SJCRH30 (cell line): ENCODE data around the gene JAM2. TPM values are rescaled to one million over a fixed set of nuclear protein-coding genes. Genes with fewer than 3 reads are reported as not detected.
A peak's percentile ranks its signal among the peaks of the same experiment; 100 is the strongest.
"Not testable (repeated sequence)": the region's sequence is repeated elsewhere in the genome, so short reads cannot be mapped to it uniquely, and the experiment has no call there.

ENCODE experiments used
- DNase-seq, 2 experiments: peaks; one replicate each; pipeline ENCODE4 v3.0.0-alpha.2; 2015 to 2020
- H3K27ac ChIP-seq: fragments of 250-450 bp; sonication (Bioruptor Pico); 2 replicates; pipeline ENCODE4 v1.5.1; 2020; ENCODE audit warnings: mild to moderate bottlenecking, moderate library complexity
- H3K27me3 ChIP-seq: fragments of 250-450 bp; sonication (Bioruptor Pico); 2 replicates; pipeline ENCODE4 v1.5.1; 2020; ENCODE audit warnings: mild to moderate bottlenecking, moderate library complexity
- H3K36me3 ChIP-seq: fragments of 250-450 bp; sonication (Bioruptor Pico); 2 replicates; pipeline ENCODE4 v1.5.1; 2020; ENCODE audit warnings: mild to moderate bottlenecking, moderate library complexity
- H3K4me1 ChIP-seq: fragments of 250-450 bp; sonication (Bioruptor Pico); 2 replicates; pipeline ENCODE4 v1.5.1; 2020; ENCODE audit warnings: mild to moderate bottlenecking, moderate library complexity
- H3K4me3 ChIP-seq: fragments of 250-450 bp; sonication (Bioruptor Pico); 2 replicates; pipeline ENCODE4 v1.5.1; 2020; ENCODE audit warnings: mild to moderate bottlenecking, moderate library complexity
- H3K9me3 ChIP-seq: fragments of 250-450 bp; sonication (Bioruptor Pico); replicated peaks from 2 replicates; pipeline ENCODE4 v1.5.1; 2020; ENCODE audit warnings: mild to moderate bottlenecking, moderate library complexity
- total RNA-seq: library from RNA; depleted of rRNA; stranded (reverse); fragments of >200 nt; shearing (Covaris generic); gene quantifications from 2 replicates; pipeline ENCODE4 v1.2.3, GENCODE V29; 2014; rRNA removed

JAM2 gene, protein sequence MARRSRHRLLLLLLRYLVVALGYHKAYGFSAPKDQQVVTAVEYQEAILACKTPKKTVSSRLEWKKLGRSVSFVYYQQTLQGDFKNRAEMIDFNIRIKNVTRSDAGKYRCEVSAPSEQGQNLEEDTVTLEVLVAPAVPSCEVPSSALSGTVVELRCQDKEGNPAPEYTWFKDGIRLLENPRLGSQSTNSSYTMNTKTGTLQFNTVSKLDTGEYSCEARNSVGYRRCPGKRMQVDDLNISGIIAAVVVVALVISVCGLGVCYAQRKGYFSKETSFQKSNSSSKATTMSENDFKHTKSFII
- 15.3 and 17.6 TPM in 2 replicates for total RNA-seq

DNA sequence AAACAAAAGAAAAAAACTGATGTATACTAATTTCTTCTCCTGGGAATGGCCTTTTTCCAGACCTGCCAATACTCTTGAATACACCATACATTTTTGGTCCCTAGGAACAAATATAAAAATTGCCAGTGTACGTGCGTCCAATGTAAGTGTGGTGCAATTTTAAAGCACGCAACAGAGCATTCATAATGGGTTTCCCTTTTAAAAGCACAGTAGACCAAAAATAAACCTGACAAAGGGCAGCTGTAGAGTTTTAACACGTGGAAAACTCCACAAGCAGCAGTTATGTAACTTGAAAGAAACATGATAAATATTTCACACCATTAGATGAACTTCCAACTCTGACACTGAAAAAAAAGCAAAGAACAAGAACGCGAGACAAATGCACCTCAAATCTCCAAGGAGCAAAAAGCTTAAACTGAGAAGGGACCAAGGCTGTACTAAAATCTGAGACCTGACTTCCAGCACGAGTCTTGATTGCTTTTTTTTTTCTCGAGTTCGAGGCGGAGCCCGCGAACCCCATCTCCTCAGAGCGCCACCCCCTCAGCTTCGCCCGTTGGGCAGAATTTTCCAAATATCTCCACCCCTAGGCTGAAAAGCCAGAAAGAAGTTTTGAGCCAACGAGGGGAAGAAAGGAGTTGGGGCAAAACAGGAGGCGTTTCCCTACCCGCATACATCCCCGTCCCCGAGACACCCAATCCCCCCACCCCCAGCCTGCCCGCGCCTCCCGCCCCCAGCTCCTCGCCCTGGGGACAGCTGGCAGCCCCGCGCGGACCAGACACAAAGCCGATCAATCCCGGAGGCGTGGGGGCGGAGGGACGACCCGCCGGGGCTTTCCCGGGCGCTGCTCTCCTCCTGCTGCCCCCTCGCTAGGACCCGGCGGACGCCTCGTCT lies at the start of gene JAM2:
TSS of gene JAM2 (plus strand) at position 599 of the 891 bp plus-strand sequence. CDS start 564 bp downstream, outside the sequence.
- peak; percentile 85 to 86 for DNase-seq
- peak within 1 kb of the TSS; percentile 91 for H3K27ac ChIP-seq

DNA sequence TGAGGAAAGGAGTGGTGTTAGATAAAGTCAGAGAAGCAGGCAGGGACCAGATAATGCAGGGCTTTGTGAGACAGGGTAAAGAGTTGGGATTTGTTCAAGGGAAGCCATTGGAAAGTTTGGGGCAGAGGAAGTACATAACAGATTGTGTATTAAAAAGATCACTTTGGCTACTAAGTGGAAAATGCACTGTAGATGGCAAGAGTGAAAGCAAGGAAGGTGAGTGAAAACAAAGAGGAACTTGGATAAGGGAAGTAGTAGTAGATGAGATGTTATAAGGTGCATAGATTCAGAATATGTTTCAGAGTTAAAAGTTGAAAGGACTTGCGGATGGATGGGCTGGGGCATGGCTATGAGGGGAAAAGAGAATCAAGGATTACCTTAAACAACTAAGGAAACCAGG lies 49.2 kb upstream of the JAM2 start:
- Histone ChIP-seq H3K4me1 (no peaks in the 10 kb centered on the region), H3K4me3 (no peak overlapping the region), H3K27ac (no peak overlapping the region), H3K9me3 (no peaks in the 10 kb centered on the region), H3K27me3 (no peaks in the 10 kb centered on the region), H3K36me3 (peaks cover 84% of the 10 kb centered on the region)
- DNase-seq, result no peak

More for the DNA sequence above, at the start of gene JAM2:
- H3K4me3 ChIP-seq, result peak within 1 kb of the TSS; percentile 82
- H3K9me3 ChIP-seq, result no peaks in the 10 kb centered on the region
- H3K4me1 ChIP-seq, result peaks cover 5% of the 10 kb centered on the region; the same call in 1 of the 2 replicates
- H3K27me3 ChIP-seq, result no peaks in the 10 kb centered on the region
- 0 out of 2 replicates have a peak, but pooled peaks cover 2% of the 10 kb centered on the region for H3K36me3 ChIP-seq

DNA sequence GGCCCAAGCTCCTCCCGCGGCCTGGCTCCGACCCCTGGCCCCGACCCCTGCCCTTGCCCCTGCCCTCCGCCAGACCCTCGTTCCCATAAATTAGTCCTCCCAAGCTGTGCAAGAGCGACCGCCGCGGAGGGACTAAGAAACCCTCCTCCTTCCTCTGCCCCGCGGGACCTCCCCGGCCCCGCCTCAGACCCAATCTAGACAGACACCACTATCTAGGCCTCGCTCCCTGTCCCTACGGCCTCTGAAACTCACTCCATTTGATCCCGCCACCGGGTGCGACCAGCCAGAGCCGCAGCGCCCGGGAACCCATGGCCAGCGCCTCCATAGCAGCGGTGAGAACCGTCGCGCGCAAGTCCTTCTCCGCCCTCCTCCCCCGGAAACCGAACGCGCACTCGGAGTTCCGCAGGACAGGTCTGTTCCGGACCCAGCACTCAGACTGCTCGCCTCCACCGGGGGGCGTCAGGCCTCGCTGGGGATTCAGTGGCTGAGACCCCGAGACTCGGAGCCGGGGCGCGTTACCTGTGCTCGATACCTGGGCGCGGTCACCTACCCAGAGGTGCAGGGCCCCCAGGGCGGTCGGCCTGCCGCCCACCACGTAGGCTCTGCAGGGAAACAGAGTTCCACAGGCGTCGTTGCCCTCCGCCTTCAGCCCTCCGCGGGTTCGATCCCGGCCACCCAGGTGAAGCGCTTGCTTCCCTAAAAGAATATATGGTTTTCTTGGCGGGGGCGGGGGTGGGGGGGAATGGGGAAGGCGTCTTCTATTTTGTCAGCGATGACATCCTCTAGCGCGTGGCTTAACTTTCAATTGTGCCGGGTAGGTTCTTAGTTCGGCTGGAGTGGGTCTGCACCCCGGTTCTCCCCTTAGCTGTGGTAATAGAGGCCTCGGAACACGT lies 31.7 kb upstream of the JAM2 start, which contains the start of gene MRPL39:
TSS of gene MRPL39 (minus strand) at position 331 of the 893 bp plus-strand sequence. CDS start at position 325, 6 bp downstream.
- Histone ChIP-seq H3K4me3 (peak within 1 kb of the TSS; percentile 90), H3K27ac (peak within 1 kb of the TSS; percentile 79), H3K27me3 (no peaks in the 10 kb centered on the region), H3K36me3 (peaks cover 34% of the 10 kb centered on the region), H3K9me3 (no peaks in the 10 kb centered on the region), H3K4me1 (no peaks in the 10 kb centered on the region)
- peak; percentile 93 to 94 for DNase-seq

DNA sequence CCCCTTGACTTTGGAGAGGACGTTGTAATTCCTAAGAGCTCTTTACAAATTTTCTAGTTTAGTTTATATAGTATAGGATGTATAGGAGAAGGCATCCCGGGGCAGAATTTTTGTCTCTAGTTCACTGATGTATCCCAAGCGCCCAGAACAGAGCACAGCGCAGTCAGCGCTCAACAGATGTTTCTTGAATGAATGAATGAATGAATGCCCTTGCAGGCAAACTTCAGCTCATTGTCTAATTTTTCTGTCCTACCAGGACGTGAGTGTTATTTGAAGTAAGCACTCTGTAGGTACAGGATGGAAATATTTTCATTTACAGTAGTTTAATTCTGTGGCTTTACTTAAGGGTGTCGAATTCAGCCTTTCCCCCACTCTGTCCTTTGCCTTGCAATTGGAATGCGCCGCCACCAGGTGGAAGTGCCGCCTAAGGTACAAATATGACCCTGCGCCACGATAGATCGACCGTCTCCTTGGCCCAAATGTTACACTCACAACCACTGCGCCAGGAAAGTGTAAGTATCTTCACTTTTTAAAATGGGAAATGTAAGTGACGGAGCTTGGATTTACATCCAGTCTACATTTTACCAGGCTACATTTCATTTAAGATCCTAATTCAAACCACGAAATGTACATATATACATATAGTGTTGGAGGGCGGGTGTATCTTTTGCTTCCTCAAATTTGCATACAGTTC lies 30.9 kb upstream of the JAM2 start:
- peaks cover 26% of the 10 kb centered on the region for H3K36me3 ChIP-seq
- H3K9me3 ChIP-seq, result no peaks in the 10 kb centered on the region
- H3K27ac ChIP-seq, result peak overlapping the region; percentile 25; the same call in 1 of the 2 replicates
- peak overlapping the region; percentile 90 for H3K4me3 ChIP-seq
- DNase-seq, result peak; percentile 77 to 91
- H3K27me3 ChIP-seq, result no peaks in the 10 kb centered on the region
- H3K4me1 ChIP-seq, result no peaks in the 10 kb centered on the region

DNA sequence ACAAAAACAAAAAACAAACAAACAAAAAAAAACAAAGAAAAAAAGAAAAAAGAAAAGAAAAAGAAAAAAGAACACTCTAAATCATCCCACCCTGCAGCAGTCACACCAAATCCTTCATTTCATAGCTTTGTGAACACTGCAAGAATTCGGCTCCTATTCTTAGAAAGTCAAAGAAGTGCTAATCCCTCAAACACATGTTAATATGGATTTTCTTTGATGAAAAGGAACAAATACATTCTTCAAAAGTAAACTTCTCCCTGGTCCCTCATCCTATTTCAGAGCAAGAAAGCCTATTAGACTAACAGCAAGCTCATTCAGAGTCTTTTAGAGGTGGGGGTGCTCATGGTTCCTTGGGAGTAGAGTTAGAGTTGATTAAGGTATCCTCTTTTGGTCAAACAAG lies 24.6 kb upstream of the JAM2 start:
- Histone ChIP-seq H3K4me3 (no peak overlapping the region), H3K27ac (no peak overlapping the region), H3K9me3 (no peaks in the 10 kb centered on the region), H3K27me3 (no peaks in the 10 kb centered on the region), H3K4me1 (no peaks in the 10 kb centered on the region), H3K36me3 (no peaks in the 10 kb centered on the region)
- no peak for DNase-seq

DNA sequence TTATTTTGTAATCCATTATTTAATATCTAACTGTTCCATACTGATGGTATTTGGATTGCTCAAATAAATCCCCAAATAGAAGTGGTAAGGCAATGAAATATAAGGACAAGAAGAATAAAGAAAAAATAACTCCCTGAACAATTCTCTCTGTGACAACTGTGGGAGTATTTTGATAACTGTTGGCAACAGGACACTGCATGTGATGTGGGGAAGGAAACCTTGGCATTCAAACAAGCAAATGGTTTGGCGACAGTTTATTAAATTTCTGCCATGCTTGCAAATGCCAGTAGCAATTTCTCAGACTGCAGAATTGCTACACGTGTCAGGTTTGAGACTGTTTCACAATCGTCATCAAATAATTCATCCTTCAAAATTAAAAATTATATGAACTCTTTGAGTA lies 23.2 kb upstream of the JAM2 start:
- H3K36me3 ChIP-seq, result no peaks in the 10 kb centered on the region
- no peak overlapping the region for H3K4me3 ChIP-seq
- H3K27me3 ChIP-seq, result no peaks in the 10 kb centered on the region
- no peaks in the 10 kb centered on the region for H3K4me1 ChIP-seq
- H3K9me3 ChIP-seq, result no peaks in the 10 kb centered on the region
- H3K27ac ChIP-seq, result no peak overlapping the region
- DNase-seq, result no peak

DNA sequence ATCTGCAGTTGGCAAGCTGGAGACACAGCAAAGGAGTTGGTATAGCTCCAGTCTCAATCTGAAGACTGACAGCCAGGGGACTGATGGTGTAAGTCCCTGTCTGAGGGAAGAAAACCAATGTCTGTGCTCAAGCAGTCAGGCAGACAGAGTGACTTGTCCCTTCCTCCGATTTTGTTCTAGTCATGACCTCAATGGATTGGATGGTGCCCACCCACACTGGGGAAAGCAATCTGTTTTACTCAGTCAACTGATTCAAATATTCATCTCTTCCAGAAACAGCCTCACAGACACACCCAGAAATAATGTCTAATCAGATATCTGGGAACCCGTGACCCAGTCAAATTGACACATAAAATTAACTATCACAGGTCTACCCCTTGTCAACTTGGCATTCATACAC lies 19.9 kb upstream of the JAM2 start:
- Histone ChIP-seq H3K27me3 (no peaks in the 10 kb centered on the region), H3K9me3 (no peaks in the 10 kb centered on the region), H3K36me3 (no peaks in the 10 kb centered on the region), H3K27ac (no peak overlapping the region), H3K4me3 (no peak overlapping the region), H3K4me1 (no peaks in the 10 kb centered on the region)
- DNase-seq, result no peak

DNA sequence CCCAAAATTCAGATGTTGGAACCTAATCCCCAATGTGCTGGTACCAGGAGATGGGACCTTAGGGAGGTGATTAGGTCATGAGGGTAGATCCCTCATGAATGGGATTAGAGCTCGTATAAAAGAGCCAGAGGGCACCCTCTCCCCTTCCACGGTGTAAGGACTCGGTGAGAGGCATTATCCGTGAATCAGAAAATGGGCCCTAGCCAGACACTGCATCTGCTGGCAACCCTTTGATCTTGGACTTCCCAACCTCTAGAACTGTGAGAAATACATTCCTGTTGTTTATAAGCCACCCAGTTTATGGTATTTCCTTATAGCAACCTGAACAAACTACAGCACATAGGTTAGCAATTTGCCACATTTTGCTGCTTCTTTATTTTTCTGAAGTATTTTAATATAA lies 14.5 kb upstream of the JAM2 start:
- DNase-seq, result peak in 1 of 2 experiments; percentile 18
- H3K36me3 ChIP-seq, result no peaks in the 10 kb centered on the region
- H3K4me1 ChIP-seq, result peaks cover 13% of the 10 kb centered on the region
- H3K9me3 ChIP-seq, result 0 out of 2 replicates have a peak, but pooled peaks cover 4% of the 10 kb centered on the region
- H3K4me3 ChIP-seq, result no peak overlapping the region
- H3K27me3 ChIP-seq, result no peaks in the 10 kb centered on the region
- no peak overlapping the region for H3K27ac ChIP-seq

DNA sequence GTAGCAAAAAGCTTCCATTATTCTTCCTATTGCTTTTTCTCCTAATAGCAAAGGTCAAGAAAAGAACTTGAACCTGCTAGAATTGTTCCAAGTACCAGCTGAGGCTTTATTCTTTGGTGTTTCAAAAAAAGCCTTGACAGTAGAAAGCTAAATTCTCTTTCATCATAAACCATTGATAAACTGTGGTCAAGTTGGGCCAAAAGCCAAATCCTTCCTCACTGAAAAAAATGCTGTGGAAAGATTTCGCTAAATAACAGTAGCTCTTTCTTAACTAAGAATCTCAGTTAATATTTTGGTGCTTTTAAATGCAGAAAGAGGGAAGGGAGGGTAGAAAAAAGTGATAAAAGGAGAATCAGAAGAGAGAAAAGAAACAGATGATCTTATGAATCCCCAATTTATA lies 14.0 kb upstream of the JAM2 start:
- H3K4me1 ChIP-seq, result peaks cover 13% of the 10 kb centered on the region
- no peaks in the 10 kb centered on the region for H3K36me3 ChIP-seq
- 0 out of 2 replicates have a peak, but pooled peaks cover 4% of the 10 kb centered on the region for H3K9me3 ChIP-seq
- DNase-seq, result peak in 1 of 2 experiments; percentile 51
- no peak overlapping the region for H3K27ac ChIP-seq
- no peak overlapping the region for H3K4me3 ChIP-seq
- H3K27me3 ChIP-seq, result no peaks in the 10 kb centered on the region

DNA sequence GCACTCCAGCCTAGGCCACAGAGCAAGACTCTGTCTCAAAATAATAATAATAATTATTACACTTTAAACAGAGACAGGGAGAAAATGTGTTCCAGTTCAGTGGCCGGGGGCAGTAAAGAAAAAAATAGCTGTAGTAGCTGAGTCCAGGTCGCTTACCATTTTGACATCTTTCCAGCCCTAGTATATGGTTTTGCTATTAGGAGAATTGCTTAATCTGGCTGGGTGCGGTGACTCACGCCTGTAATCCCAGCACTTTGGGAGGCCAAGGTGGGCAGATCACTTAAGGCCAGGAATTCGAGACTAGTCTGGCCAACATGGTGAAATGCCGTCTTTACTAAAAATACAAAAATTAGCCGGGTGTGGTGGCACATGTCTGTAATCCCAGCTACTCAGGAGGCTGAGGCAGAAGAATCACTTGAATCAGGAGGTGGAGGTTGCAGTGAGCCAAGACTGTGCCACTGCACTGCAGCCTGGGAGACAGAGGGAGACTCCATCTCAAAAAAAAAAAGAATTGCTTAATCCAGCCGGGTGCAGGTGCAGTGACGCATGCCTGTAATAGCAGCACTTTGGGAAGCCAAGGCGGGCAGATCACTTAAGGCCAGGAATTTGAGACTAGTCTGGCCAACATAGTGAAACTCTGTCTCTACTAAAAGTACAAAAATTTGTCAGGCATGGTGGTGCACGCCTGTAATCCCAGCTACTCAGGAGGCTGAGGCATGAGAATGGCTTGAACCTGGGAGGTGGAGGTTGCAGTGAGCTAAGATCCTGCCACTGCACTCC lies 13.1 kb upstream of the JAM2 start:
- not testable (repeated sequence) for DNase-seq, H3K36me3 ChIP-seq, H3K4me3 ChIP-seq, H3K27ac ChIP-seq, H3K27me3 ChIP-seq, H3K9me3 ChIP-seq
- H3K4me1 ChIP-seq, result peaks cover 13% of the 10 kb centered on the region

DNA sequence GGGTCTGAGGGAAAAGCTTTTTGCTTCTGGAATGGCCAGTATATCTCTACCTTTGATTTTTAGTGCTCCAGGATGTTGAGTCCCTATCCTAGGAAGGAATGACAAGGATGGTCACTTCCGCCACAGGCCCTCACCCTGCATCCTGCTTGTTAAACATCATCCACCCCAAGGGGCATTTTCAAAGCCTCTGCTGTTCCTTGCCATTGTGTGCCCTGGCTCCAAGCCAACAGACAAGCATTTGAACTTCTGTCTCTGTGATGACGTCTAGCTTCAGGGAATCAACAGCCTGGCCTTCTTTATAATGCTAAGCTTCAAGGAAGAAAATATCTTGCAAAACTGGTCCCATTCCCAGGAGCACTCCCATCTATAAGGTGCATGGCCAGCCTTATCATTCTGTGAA lies 12.3 kb upstream of the JAM2 start:
- no peak overlapping the region for H3K4me3 ChIP-seq
- H3K36me3 ChIP-seq, result no peaks in the 10 kb centered on the region
- H3K27ac ChIP-seq, result no peak overlapping the region
- peaks cover 13% of the 10 kb centered on the region for H3K4me1 ChIP-seq
- H3K9me3 ChIP-seq, result 0 out of 2 replicates have a peak, but pooled peaks cover 4% of the 10 kb centered on the region
- peak; percentile 32 to 59 for DNase-seq
- H3K27me3 ChIP-seq, result no peaks in the 10 kb centered on the region

DNA sequence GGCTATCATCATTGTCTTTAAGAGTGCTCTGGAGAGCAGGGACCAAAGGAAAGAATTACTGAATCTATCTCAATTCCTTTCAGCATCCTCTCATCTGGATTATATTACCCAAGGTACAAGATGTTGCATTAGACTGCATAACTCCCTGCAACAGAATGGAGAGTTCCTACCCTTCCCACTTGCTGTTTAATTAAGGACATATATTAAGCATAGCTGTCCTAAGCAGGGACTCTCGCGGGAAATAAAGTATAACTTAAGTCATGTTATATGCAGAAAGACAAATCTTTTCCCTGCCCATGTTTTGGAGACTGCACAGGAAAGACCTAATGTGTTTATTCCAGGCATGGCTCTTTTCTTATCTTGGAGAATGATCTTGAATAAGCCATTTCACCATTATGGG lies 6.8 kb upstream of the JAM2 start:
- DNase-seq, result no peak
- H3K9me3 ChIP-seq, result 0 out of 2 replicates have a peak, but pooled peaks cover 4% of the 10 kb centered on the region
- no peaks in the 10 kb centered on the region for H3K27me3 ChIP-seq
- H3K36me3 ChIP-seq, result no peaks in the 10 kb centered on the region
- no peaks in the 10 kb centered on the region for H3K4me1 ChIP-seq
- no peak overlapping the region for H3K27ac ChIP-seq
- H3K4me3 ChIP-seq, result no peak overlapping the region

DNA sequence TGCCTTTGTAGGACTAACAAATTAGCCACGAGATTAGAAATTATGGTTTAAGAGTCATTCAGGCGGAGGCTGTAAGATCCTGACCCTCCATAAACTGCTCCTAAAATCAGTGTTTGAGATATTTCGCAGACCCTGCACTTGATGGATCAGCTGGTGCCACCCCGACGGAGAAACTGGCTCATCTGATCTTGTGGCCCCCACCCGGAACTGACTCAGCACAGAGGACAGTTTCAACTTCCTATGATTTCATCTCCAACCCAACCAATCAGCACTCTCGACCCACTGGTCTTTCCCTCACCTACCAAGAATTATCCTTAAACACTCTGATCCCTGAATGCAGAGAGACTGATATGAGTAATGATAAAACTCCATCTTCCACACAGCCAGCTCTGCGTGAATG lies 3.7 kb upstream of the JAM2 start:
- H3K4me3 ChIP-seq, result no peak overlapping the region
- no peaks in the 10 kb centered on the region for H3K27me3 ChIP-seq
- H3K27ac ChIP-seq, result no peak overlapping the region
- H3K9me3 ChIP-seq, result no peaks in the 10 kb centered on the region
- no peaks in the 10 kb centered on the region for H3K4me1 ChIP-seq
- no peaks in the 10 kb centered on the region for H3K36me3 ChIP-seq
- no peak for DNase-seq
